Astrocyte of the cerebellum (primary cell): ENCODE measurements around the gene PRKCE.
A peak's percentile ranks its signal among the peaks of the same experiment; 100 is the strongest.

Experiments used
- DNase-seq: peaks from one replicate; pipeline ENCODE4 v3.0.0-alpha.2; 2011; ENCODE audit warnings: low read depth
- H3K4me3 ChIP-seq: 2 replicates; pipeline ENCODE4 v1.5.1; 2011; ENCODE audit warnings: mild to moderate bottlenecking, low read depth, low read length, moderate library complexity
- in situ Hi-C: cut with HindIII; loops from 2 replicates; pipeline ENCODE4 v1.10.0; 2017; ENCODE audit warnings: low sequenced_read_pairs
- TF ChIP-seq, protein P1 (sequence below): IDR thresholded peaks from 2 replicates; pipeline ENCODE4 v1.5.1; 2012; ENCODE audit warnings: low read length, low read depth, moderate library complexity, mild to moderate bottlenecking; ENCODE audit errors: missing control alignments

PRKCE gene

DNA sequence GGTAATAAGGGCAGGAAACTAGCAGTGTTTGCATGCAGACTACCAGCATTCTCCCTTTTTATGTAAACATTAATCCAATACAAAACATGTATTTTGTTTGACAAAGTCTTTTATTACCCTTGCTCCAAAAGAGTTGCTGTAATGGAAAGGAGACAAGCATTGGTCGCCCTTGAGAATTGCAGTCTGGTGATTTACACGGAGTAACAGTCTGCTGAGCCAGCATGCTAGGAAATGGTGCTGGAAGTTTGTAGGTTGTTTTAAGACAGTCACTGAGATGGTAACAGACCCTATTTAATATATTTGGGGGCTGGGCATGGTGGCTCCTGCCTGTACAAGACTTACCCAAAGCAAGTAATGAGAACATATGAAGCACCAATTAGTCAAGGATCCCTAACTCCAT lies 2.8 kb upstream of the PRKCE start:
- H3K4me3 ChIP-seq, result no peak overlapping the region
- TF ChIP-seq, protein P1, sequence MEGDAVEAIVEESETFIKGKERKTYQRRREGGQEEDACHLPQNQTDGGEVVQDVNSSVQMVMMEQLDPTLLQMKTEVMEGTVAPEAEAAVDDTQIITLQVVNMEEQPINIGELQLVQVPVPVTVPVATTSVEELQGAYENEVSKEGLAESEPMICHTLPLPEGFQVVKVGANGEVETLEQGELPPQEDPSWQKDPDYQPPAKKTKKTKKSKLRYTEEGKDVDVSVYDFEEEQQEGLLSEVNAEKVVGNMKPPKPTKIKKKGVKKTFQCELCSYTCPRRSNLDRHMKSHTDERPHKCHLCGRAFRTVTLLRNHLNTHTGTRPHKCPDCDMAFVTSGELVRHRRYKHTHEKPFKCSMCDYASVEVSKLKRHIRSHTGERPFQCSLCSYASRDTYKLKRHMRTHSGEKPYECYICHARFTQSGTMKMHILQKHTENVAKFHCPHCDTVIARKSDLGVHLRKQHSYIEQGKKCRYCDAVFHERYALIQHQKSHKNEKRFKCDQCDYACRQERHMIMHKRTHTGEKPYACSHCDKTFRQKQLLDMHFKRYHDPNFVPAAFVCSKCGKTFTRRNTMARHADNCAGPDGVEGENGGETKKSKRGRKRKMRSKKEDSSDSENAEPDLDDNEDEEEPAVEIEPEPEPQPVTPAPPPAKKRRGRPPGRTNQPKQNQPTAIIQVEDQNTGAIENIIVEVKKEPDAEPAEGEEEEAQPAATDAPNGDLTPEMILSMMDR, result no peak
- no peak for DNase-seq
- in situ Hi-C loops, result loop anchor here (5.0 to 25.0 kb wide), 3 partner anchors 99 to 714 kb away; no protein-coding TSS in a partner anchor

DNA sequence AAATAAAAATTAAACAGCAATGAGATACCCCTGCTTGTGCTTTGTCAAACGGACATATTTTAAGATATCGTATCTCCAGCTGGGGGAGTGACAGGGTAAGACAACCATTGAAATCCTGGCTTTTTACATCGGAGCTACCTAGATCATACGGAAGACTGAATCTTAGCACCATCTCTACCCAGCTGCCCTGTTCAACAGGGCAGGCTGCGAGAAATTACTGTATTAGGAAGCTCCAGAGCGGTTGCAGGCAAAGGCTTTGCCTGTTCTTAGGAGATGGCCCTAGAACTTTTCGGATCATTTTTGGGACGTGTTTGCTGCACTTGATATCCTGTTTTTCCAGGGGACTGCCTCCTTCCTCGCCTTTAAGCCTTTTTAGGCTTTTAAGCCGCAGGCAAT lies 2.0 kb upstream of the PRKCE start:
- H3K4me3 ChIP-seq, result peak overlapping the region; percentile 53
- in situ Hi-C loops, result loop anchor here (5.0 to 25.0 kb wide), 3 partner anchors 98 to 713 kb away; no protein-coding TSS in a partner anchor
- DNase-seq, result no peak
- TF ChIP-seq, protein P1, result no peak

DNA sequence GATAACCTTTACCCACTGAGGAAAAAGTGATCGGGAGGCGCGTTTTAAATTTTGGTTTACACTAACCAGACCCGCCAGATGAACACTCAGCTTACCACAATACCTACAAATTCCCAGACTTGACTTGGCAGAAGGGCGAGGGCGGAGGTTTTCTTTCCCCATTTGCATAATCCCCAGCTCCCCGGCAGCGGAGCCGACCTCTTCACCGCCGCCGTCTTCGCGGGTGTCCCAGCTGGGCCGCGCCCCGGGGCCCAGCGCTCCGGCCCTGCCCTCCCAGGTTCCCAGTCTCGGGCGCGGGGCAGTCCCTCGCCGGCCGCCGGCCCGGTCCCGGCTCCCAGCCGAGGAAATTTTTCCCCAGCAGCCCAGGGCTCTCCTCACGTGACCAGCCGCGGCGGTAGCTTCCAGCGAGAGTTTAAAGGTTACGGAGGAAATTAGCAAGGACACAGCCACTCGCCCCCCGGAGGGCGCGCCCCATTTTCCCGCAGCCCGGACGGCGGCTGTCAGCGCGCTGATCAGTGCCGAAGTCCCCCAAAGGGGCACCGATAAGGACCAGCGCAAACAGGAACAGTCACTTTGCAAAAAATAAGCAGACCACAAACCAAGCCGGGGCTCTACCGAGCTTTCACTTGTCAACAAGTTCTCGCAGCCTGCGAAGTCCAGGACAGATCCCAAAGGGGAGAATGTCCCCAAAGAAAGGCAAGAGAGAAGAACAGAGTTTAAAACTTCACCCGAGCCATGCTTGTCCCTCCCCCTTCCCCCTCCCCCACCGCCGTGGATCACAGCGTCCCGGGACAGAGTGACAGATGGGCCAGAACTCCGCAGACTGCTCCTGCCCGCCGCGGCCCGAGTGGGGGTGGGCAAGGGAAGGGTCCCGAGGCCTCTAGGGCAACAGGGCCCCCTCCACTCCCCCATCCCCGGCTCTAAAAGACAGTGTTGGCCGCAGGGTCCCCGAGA lies 1.3 kb upstream of the PRKCE start:
- TF ChIP-seq, protein P1, result no peak
- peak overlapping the region; percentile 53 for H3K4me3 ChIP-seq
- DNase-seq, result no peak
- in situ Hi-C loops, result loop anchor here (5.0 to 25.0 kb wide), 3 partner anchors 97 to 712 kb away; no protein-coding TSS in a partner anchor

DNA sequence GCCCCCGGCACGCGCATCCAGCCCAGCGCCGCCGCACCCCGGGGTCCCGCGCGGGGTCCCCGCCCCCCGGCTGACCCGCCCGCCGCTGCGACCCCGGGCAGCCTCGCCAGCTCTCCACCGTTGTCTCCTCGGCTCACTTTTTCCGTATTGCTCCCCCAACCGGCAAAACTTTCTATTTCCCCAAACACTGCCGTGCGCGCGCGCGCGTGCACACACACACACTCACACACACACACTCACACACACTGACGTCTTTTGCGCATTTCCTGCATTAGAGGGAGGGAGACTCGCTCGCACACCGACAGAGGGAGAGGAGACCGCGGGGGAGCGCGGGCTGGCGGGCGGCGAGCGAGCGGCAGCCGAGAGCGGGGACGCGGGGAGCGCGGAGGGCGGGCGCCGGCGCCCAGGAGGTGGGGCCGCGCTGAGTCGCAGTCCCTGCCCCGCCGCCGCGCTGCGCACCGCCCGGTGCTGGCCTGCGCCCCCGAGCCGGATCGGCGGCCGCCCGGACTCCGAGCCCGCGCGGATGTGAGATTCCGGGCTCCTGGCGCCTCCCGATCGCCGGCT lies 542 bp upstream of the PRKCE start:
- in situ Hi-C loops, result no loop called here
- H3K4me3 ChIP-seq, result peak overlapping the region; percentile 53
- DNase-seq, result peak; percentile 94
- TF ChIP-seq, protein P1, result peak; percentile 44

DNA sequence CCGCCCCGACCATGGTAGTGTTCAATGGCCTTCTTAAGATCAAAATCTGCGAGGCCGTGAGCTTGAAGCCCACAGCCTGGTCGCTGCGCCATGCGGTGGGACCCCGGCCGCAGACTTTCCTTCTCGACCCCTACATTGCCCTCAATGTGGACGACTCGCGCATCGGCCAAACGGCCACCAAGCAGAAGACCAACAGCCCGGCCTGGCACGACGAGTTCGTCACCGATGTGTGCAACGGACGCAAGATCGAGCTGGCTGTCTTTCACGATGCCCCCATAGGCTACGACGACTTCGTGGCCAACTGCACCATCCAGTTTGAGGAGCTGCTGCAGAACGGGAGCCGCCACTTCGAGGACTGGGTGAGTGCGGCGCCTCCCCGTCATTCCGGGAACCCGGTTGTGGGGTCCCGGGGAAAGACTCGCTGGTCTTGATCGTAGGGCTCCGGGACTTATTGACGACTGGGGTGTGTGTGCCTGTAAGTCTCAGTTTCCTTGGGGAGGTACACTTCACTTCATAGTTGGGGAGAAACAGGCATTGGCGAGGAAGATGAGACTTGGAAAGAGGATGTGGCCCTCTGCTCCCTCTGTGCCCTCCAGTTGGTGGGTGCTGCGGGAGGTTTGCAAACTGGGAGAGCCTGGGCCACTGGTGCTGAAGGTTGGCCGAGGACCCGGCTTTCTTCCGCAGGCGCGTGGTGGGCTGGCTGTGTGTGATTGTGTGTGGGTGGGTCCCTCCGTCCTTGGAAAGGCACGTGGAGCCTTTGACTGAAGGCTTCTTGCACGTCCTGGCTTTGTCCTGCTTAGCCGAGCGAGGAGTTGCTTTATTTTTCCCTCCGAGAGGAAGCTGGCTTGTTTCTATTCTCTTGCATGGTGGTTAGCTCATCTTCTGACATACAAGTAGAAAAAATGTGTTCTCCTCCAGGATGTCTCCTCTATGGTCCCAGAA lies 886 bp downstream of the PRKCE start:
- DNase-seq, result no peak
- peak overlapping the region; percentile 53 for H3K4me3 ChIP-seq
- TF ChIP-seq, protein P1, result no peak
- in situ Hi-C loops, result no loop called here
